ENCODE data around the gene TNFRSF8. TPM values are rescaled to one million over a fixed set of nuclear protein-coding genes. Genes with fewer than 3 reads are reported as not detected.

TNFRSF8 gene
- total and polyA plus RNA-seq, 2 of the 4 experiments (the other 2 are of a cell fraction): under 0.01 to 0.31 TPM

DNA sequence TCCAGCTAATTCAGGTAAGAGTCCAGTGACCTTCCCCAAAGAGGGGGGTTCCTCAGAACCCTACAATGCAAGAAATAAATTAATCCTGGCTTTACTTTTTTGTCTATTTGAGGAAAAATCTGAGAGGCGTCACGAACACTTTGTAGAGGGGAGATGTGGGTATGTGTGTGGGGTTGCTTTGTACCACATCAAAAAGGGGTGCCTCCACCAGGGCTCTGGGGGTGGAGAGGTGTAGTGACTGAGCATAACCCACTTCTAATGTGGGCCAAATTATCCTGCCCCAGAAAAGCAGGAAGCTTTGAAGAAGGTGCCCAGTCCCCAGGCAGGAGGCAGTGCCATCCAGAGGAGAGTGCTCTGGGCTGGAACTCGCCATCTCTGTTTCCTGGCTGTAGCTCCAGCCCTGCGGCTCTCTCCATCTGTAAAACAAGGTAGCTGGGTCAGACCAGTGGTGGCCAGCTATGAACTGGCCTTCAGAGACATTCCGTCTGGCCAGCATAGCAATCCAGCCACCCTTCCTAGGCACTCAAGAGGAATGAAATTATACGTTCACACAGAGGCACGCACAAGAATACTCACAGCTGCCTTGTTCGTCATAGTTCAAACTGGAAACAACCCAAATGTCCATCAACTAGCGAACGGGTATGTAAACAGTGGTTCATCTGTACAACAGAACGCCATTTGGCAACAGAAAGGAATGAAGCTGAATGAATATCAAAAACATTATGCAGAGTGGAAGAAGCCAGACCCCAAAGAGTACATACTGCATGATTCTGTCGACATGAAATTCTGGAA is 58.3 kb downstream of the TNFRSF8 start (continued):
- TF ChIP-seq, protein P1, sequence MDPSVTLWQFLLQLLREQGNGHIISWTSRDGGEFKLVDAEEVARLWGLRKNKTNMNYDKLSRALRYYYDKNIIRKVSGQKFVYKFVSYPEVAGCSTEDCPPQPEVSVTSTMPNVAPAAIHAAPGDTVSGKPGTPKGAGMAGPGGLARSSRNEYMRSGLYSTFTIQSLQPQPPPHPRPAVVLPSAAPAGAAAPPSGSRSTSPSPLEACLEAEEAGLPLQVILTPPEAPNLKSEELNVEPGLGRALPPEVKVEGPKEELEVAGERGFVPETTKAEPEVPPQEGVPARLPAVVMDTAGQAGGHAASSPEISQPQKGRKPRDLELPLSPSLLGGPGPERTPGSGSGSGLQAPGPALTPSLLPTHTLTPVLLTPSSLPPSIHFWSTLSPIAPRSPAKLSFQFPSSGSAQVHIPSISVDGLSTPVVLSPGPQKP (IDR thresholded peaks at IDR 0.05; ENCODE audit: borderline replicate concordance, low read depth, low read length): no peak

DNA sequence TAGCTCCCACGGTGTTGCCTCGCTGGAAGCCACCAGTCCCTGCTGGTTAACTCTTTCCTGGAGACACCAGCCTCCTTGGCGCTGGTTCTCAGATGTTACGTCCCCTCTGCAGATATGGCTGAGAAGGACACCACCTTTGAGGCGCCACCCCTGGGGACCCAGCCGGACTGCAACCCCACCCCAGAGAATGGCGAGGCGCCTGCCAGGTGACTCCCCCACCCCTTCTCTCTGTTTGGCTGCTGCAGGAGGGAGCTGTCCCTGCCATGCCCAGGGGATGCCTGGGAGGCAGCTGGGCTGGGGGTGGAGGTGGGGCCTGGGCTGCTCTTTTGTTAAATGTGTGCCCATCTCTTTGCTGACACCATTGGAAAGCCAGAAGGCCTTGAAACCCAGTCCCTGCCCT is 60.1 kb downstream of the TNFRSF8 start:
- Histone ChIP-seq H3K9me3 (ENCODE audit: control insufficient read depth, insufficient read depth, low read length) (no peaks in the 10 kb centered on the region), H3K4me2 (ENCODE audit: low read depth, low read length) (no peak overlapping the region), H3K4me3 (ENCODE audit: insufficient read depth, low read depth, low read length) (no peak overlapping the region), H4K20me1 (ENCODE audit: insufficient read depth, low read length) (no peaks in the 10 kb centered on the region), H3K79me1 (ENCODE audit: low read depth in 1 of 2, low read length in 2 of 2) (no peaks in the 10 kb centered on the region), H2BK20ac (ENCODE audit: low read depth, low read length) (no peak overlapping the region), H3K4me1 (ENCODE audit: control insufficient read depth, insufficient read depth, low read length) (peaks cover 13% of the 10 kb centered on the region), H3K27me3 (ENCODE audit: control insufficient read depth, insufficient read depth, low read length) (no peaks in the 10 kb centered on the region), H3K9ac (ENCODE audit: low read depth, low read length) (no peak overlapping the region), H3K36me3 (ENCODE audit: control insufficient read depth, insufficient read depth, low read length) (no peaks in the 10 kb centered on the region), H3K27ac (ENCODE audit: insufficient read depth, low read length) (no peak overlapping the region), H4K91ac (ENCODE audit: insufficient read depth, low read depth, low read length) (peak overlapping the region; percentile 41; the same call in 1 of the 2 replicates), H2AK9ac (replicated peaks; ENCODE audit: low read depth, low read length, poor library complexity) (no peak overlapping the region), H2AK5ac (ENCODE audit: low read depth, low read length) (no peak overlapping the region), H2AFZ (replicated peaks; ENCODE audit: low read length, poor library complexity) (no peak overlapping the region), H2BK15ac (ENCODE audit: low read depth, low read length) (no peak overlapping the region), H3K4ac (ENCODE audit: low read depth, low read length) (no peak overlapping the region), H3K9me1 (ENCODE audit: insufficient read depth, low read length) (no peaks in the 10 kb centered on the region), H4K8ac (ENCODE audit: low read depth in 2 of 2, low read length in 2 of 2) (no peak overlapping the region), H3K18ac (ENCODE audit: low read depth, low read length) (no peak overlapping the region; the same call in 1 of the 2 replicates), H3K14ac (replicated peaks; ENCODE audit: low read depth, low read length) (no peak overlapping the region), H2BK5ac (ENCODE audit: low read depth, low read length, poor library complexity, severe bottlenecking) (no peak overlapping the region), H3K23ac (ENCODE audit: low read depth, low read length) (no peak overlapping the region), H2BK120ac (ENCODE audit: low read depth, low read length) (no peak overlapping the region), H3K56ac (ENCODE audit: extremely low read depth, insufficient read depth, low read length) (no peak overlapping the region), H4K5ac (ENCODE audit: low read depth, low read length) (no peak overlapping the region; the same call in 1 of the 2 replicates)
- no CpG with 5 or more reads among the region's 8 CpGs for WGBS, 2 experiments (ENCODE audit: extremely low coverage in 2 of 2, insufficient read length in 1 of 2)
- ChIA-PET CTCF (interaction anchor here (2.5 kb wide), 1 partner anchor 84 kb away, joined by 27 read pairs; no protein-coding TSS in a partner anchor), POLR2A (ENCODE audit: unreplicated experiment) (no interaction called here)
- dilution Hi-C loops (cut with HindIII; ENCODE audit: low sequenced_read_pairs, unreplicated experiment) (no loop called here), in situ Hi-C loops (cut with MboI; ENCODE audit: low sequenced_read_pairs) (no loop called here), intact Hi-C loops (cut with micrococcal nuclease) (loop anchor here (10.0 kb wide), 1 partner anchor 532 kb away; no protein-coding TSS in a partner anchor)
- no TSS peak for BruUV-seq (replicated peaks)
- TF ChIP-seq POLR2A (IDR thresholded peaks at IDR 0.05; ENCODE audit: low read depth, low read length) (no peak), RCOR1 (IDR thresholded peaks at IDR 0.05; ENCODE audit: insufficient replicate concordance, low read length) (no peak), BHLHE40 (IDR thresholded peaks at IDR 0.05; ENCODE audit: low read depth, low read length) (no peak), MAZ (IDR thresholded peaks at IDR 0.05; ENCODE audit: borderline replicate concordance, low read depth, low read length) (no peak), NFE2L2 (IDR thresholded peaks at IDR 0.05; ENCODE audit: low read depth, low read length) (no peak), MXI1 (IDR thresholded peaks at IDR 0.05; ENCODE audit: borderline replicate concordance, low read depth, low read length) (no peak), SMC3 (IDR thresholded peaks at IDR 0.05; ENCODE audit: low read depth, low read length) (no peak), RFX5 (IDR thresholded peaks at IDR 0.05; ENCODE audit: low read depth, low read length) (no peak), FOS (IDR thresholded peaks at IDR 0.05; ENCODE audit: low read depth, low read length) (no peak)
- TF ChIP-seq, protein P2, sequence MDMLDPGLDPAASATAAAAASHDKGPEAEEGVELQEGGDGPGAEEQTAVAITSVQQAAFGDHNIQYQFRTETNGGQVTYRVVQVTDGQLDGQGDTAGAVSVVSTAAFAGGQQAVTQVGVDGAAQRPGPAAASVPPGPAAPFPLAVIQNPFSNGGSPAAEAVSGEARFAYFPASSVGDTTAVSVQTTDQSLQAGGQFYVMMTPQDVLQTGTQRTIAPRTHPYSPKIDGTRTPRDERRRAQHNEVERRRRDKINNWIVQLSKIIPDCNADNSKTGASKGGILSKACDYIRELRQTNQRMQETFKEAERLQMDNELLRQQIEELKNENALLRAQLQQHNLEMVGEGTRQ (IDR thresholded peaks at IDR 0.05; ENCODE audit: low read depth, low read length): no peak
- ATAC-seq (ENCODE audit: low read depth) (no peak), DNase-seq (no peak)

Measured in IMR-90 (cell line).